CD4-positive, alpha-beta T cell treated with Interleukin-2 at 100 ng/mL for 4 hours (primary cell): ENCODE data around the gene HGFAC.

Source experiments
- DNase-seq: peaks from one replicate; pipeline ENCODE4 v3.0.0-alpha.2; 2020; ENCODE audit warnings: low spot score

Gene HGFAC

GRCh38 chr4:3426465-3427133 lies 15.2 kb upstream of the HGFAC start:
- DNase-seq: no peak

- no peak for DNase-seq
Observed at GRCh38 chr4:3427134-3427476, 14.7 kb upstream of the HGFAC start.

DNA sequence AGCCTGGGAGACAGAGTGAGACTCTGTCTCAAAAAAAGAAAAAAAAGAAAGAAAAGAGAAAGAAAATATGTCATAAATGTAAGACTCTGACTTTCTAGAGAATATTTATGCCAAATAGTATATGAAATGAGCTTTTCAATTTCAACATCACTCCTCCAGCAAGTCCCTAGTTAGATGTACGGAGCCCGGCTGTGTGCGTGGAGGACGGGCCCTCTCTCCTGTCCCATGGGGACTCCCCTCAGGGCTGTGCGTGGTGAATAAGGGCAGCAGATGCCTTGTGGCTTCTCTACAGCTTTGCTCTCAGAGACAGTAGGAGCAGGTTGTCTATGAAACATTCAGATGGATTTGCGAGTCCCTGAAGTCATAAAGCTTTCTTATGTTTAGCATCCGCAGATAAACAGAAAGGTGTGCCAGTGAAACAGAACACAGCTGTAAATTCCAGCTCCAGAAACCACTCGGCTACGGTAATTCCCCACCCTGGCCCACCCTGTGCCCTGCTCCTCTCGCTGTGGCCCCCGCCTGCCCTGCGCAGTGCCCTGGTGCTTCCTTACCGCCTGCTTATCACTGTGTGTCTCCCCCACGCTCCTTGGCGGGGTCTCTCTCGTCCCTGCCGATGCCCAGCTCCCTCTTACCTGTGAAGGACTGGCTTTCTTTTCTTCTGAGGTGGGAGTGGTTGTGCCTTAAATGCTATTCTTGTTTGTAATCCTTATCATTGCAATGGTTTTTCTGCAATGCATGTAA lies 13.9 kb upstream of the HGFAC start:
- no peak for DNase-seq

DNA sequence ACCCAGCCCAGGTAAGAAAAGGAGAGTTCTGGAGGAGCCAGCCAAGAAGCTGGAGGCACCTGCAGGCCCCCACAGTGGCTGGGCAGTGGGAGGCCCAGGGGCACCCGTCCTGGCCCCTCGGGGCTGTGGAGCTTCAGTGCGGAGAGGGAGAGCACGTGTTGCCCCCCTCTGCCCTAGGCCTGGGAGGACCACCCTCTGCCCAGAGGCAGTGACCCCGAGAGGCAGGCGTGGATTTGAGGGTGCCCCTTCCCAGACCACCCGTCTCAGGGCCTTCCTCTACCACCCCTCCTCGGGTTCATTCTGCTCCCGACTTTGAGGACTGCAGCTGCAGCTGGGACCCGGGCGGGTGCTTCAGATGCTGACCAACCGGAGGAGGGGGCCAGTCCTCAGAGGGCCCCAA lies 12.1 kb upstream of the HGFAC start:
- DNase-seq: no peak

DNA sequence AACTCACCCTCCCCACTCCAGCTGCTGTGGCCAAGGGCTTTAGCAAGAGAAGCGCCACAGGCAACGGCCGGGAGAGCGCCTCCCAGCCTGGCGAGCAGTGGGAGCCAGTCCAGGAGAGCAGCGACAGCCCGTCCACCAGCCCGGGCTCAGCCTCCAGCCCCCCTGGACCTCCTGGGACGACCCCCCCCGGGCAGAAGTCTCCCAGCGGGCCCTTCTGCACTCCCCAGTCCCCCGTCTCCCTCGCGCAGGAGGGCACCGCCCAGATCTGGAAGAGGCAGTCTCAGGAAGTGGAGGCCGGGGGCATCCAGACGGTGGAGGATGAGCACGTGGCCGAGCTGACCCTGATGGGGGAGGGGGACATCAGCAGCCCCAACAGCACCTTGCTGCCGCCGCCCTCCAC lies 11.2 kb upstream of the HGFAC start:
- no peak for DNase-seq

DNA sequence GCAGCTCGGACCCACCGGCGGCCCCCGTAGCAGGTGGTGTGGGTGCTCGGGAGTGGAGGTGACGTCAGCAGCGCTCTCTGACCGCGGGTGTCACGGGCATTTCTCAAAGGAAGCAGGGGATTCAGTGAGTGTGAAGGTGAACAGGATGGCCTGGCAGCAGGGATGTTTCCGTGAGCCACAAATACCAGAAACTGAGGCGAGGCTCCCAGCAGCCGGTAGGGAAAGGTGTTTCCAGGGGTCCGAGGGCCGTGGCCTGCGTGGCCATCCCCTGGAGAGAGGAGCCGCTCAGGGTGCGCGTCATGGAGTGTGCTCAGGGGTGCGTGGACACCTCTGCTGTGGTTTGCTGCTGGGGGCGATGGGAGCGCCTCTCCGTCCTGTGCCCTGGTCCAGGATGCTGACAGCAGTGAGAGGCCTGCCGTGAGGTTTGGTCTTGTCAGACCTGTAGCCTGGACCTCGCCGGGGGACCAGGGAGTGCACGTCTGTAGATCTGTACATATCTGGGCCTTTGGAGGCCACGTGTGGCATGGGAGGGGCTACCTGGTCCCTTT lies 10.2 kb upstream of the HGFAC start:
- DNase-seq: no peak

DNA sequence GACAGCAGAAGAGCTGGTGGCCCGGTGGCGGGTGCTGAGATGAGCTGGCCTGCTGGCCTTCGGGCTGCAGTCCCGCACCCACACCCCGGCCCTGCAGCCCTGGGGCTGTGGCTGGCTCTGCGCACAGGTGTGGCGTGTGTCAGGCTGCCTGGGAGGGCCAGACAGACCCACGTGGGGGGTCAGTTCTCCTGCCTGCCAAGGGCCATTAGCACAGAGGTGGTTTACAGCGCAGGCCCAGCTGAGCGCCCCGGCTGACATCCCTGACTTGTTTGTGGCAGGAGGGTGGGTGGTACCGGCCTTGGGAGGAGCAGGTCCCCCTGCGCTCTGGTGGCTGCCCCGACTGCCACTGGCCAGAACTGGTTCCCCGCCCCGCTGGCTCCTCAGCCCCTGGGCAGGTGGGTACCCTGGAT lies 9.4 kb upstream of the HGFAC start:
- DNase-seq: no peak

DNA sequence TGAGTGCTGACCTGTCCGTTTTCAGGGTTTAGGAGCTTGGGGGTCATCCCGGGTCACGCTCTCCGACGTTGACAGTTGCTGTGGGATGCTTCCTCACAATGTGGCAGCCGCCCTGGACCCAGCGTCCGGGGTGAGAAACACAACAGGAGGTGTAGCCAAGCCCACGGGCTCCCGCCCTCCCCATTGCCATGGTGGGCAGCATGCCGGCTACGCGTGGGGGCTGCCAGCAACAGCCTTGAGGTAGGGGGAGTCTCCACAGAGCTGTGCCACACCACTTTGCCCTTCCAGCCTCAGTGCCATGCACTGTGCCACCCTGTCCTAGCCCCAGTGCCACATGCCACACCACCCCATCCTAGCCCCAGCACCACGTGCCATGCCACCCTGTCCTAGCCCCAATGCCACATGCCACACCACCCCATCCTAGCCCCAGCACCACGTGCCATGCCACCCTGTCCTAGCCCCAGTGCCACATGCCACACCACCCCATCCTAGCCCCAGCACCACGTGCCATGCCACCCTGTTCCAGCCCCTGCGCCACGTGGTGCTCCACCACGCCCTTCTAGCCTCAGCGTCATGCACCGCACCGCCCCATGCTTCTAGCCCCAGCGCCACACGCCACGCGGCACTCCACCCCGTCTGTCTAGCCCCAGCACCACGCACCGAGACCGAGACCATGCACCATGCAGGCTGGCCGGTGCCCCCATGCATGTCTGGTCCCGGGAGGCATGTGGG lies 8.5 kb upstream of the HGFAC start:
- no peak for DNase-seq

DNA sequence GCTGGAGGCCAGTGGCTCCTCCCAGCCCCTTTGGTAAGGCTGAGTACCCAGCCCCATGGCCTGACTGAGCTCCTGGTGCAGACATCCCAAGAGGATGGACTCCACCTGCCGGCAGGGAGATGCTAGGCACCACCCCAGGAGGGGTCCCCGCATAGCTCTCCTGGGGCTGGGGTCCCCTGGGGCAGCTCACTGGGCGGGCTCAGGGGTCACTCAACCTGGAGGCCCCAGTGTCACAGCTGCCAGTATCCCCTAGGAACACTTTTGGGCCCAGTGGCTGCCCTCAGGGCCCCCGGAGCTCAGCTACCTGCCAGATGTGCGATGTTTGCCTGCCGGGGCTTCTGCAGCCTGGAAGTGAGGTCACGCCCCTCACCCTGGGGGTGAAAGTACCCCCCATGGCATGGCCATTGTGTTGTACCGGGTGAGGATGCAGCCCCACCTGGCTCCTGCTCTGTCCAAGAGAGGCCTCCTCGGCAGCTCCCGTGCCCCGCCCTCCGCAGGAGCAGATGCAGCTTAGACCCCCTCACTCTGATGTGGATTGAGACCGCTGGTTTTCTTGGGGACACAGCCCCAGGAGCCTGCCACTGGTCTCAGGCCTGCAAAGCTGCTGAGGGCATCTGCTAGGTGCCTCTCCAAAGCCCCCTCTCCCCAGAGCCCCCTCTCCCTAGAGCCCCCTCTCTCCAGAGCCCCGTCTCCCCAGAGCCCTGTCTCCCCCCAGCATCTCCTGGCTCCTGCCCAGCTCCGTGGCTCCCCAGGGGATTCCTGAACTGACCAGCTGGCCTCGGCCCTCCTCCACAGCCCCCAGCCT lies 6.7 kb upstream of the HGFAC start:
- no peak for DNase-seq

- DNase-seq: no peak
Observed at GRCh38 chr4:3435686-3435956, 6.1 kb upstream of the HGFAC start.

- DNase-seq: no peak
Observed at GRCh38 chr4:3436048-3436797, 5.5 kb upstream of the HGFAC start.

DNA sequence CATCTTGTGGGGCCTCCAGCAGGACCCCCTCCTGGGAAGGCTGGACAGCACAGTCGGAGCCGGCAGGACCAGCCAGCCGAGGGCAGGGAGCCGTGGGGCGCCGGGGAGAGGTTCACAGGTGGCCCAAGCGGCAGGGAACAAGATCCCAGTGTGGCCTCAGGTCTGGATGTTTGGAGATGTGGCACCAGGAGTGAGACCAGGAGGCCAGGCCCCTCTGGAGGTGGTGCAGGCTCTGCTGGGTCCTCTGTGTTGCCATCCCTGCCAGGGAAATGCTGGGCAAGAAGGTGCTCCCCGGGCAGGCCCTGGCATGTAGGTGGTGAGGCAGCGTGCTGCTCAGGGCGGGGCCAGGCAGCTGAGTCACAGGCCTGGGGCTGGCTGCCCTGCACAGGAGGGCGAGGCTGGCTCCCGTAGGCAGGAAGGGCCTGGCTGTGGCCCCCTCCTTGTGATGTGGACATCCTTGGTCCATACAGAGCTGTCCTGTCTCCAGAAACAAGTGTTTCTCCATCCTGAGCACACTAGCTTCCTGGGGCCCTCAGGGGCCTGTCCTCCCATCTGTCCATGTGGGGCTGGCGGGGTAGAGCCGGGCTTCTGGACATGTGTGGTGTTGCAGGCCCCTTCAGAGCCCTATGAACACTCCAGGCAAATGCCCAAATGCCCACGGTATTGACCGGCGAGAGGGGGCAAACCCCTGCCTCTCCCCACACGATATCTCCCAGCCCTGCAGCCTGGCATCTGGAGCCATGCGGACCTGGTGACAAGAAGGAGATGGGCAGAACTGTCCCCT lies 4.8 kb upstream of the HGFAC start:
- no peak for DNase-seq

- no peak for DNase-seq
Observed at GRCh38 chr4:3437582-3437936, 4.2 kb upstream of the HGFAC start.

- no peak for DNase-seq
Observed at GRCh38 chr4:3437998-3438846, 3.5 kb upstream of the HGFAC start.

DNA sequence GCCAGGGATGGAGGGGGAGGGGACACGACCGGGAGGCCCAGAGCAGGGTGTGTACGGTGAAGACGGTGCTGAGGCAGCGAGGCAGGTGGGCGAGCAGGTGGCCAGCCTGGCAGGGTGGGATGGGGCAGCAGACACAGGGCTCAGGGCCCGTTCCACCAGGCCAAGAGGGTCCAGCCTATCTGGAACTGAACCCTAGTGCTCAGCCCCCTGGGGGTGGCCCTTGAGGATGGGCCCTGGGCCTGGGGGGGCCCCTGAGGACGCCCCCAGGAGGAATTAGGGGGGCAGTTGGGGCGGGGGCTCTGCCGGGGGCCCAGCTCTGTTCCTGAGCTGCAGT lies 3.0 kb upstream of the HGFAC start:
- DNase-seq: no peak

- DNase-seq: no peak
Observed at GRCh38 chr4:3439391-3439790, 2.4 kb upstream of the HGFAC start.

DNA sequence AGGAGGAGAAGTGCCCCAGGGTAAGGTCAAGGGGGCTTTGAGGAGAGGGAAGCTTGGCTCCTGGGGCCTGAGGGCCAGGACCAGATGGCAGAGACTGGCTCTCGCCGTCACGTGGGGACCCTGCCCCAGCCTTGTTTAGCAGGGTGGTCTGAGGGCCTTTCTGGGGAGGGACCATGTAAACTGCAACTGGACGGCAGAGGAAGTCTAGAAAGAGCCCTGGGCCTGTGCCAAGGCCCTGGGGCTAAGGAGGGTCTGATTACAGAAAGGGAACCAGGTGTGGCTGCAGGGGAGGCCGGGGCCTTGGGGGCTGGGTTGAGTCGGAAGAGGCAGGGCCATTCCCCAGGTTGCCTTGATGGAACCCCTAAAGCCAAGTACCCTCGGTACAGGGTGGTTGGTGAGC lies 1.8 kb upstream of the HGFAC start:
- DNase-seq: no peak

DNA sequence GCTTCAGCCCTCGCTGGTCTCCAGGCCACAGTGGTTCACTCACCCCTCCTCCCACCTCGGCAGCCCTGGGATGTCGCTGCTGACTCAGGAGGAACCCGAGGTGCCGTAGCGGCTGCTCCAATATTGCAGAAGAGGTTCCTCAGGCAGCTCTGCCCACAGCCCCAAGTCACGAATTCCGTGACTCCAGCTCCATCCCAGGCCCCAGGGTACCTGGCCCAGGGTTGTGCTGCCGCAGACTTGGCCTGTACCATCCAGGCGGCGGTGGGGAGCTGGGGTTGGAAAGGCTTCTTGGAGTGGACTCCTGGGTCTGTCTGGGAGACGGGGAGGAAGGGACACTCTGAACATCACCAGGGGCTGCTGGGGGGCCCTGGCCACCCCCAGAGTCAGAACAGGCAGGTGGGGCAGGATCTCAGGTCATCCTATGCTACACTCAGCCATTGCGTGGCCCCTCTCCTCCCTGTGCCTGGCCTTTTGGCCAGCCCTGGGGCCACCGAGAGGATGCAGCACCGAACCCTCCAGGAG lies 728 bp upstream of the HGFAC start:
- no peak for DNase-seq

DNA sequence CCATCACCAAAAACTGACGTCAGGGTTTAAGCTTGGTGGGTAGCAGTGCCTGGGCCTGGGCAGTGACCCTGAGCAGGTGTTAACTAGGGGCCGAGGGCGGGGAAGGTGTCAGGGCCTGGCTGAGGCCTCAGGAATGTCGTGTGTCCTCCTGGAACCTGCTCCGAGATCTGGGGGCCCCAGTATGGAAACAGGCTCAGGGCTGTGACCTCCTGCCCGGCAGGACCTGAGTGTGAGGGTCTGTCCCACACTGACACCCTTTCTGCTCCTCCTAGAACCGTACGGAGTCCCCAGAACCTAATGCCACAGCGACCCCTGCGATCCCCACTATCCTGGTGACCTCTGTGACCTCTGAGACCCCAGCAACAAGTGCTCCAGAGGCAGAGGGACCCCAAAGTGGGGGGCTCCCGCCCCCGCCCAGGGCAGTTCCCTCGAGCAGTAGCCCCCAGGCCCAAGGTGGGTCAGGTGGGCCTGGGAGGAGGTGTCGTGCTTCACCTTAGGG lies 741 bp downstream of the HGFAC start:
- DNase-seq: no peak
